Endothelial cell of umbilical vein (primary cell): ENCODE data around the gene FMN2. TPM values are rescaled to one million over a fixed set of nuclear protein-coding genes. Genes with fewer than 3 reads are reported as not detected.

Source experiments
- BruUV-seq: library from RNA; stranded (reverse); fragments of 400-500 nt; replicated peaks from 2 replicates; lab custom pipeline; 2021; lab: Mats Ljungman, UMichigan
- CTCF ChIA-PET: fragments of 300-600, 350-600 bp; sonication (Branson Sonifier 250); formaldehyde crosslinking; loops from one replicate; lab custom pipeline; 2021; ENCODE audit warnings: antibody characterized with exemption, inconsistent platforms; lab: Charles Lee
- POLR2A ChIA-PET: fragments of 300-600, 350-600 bp; sonication (Branson Sonifier 250); formaldehyde crosslinking; loops from one replicate; lab custom pipeline; 2021; ENCODE audit warnings: antibody characterized with exemption, inconsistent platforms; lab: Charles Lee
- DNase-seq: peaks from one replicate; pipeline ENCODE4 v3.0.0-alpha.2; 2011; ENCODE audit warnings: low read depth, low spot score
- FAIRE-seq: peaks from 2 replicates; lab custom pipeline; 2011; peaks lifted over from hg19 to GRCh38; lab: Jason Lieb, UNC
- H2AFZ ChIP-seq: 2 replicates; pipeline ENCODE4 v1.6.0; 2012; ENCODE audit warnings: low read depth, low read length, control low read depth, inconsistent platforms
- H3K27ac ChIP-seq: 2 replicates; pipeline ENCODE4 v1.5.1; 2011; ENCODE audit warnings: low read depth, mild to moderate bottlenecking, control low read depth, low read length, moderate library complexity; ENCODE audit not compliant: insufficient read depth
- H3K27me3 ChIP-seq, 2 experiments: 2 replicates each; pipeline versions ENCODE4 v1.6.0 to v1.6.1; 2011; ENCODE audit warnings: low read length in 2 of 2, mixed read lengths in 1 of 2; ENCODE audit not compliant: control insufficient read depth in 2 of 2, insufficient read depth in 2 of 2
- H3K36me3 ChIP-seq, 2 experiments: 2 replicates in 1 of 2; 3 replicates in 1 of 2; pipeline ENCODE4 v1.5.1; 2011; ENCODE audit warnings: low read length in 2 of 2, mild to moderate bottlenecking in 1 of 2, moderate library complexity in 1 of 2; ENCODE audit not compliant: control insufficient read depth in 2 of 2, insufficient read depth in 2 of 2; ENCODE audit errors: extremely low read depth in 1 of 2
- H3K4me1 ChIP-seq: 3 replicates; pipeline ENCODE4 v1.5.1; 2011; ENCODE audit warnings: mild to moderate bottlenecking, low read length; ENCODE audit not compliant: control insufficient read depth, insufficient read depth; ENCODE audit errors: extremely low read depth
- H3K4me2 ChIP-seq: 2 replicates; pipeline ENCODE4 v1.6.1; 2011; ENCODE audit warnings: low read length, control low read depth, mixed read lengths; ENCODE audit not compliant: insufficient read depth
- H3K4me3 ChIP-seq, 3 experiments: fragments of 200-600 bp in 1 of 3; sonication (generic), shearing (Covaris generic) in 1 of 3; replicated peaks in 1 of 3; 2 replicates each; pipeline ENCODE4 v1.5.1; 2011 to 2016; ENCODE audit warnings: control low read depth in 3 of 3, low read length in 3 of 3, mild to moderate bottlenecking in 2 of 3, inconsistent platforms in 1 of 3, low read depth in 1 of 3, moderate library complexity in 1 of 3; ENCODE audit not compliant: insufficient read depth in 1 of 3
- H3K79me2 ChIP-seq: 2 replicates; pipeline ENCODE4 v1.6.0; 2012; ENCODE audit warnings: low read length, inconsistent platforms; ENCODE audit not compliant: control insufficient read depth, insufficient read depth
- H3K9ac ChIP-seq: replicated peaks from 2 replicates; pipeline ENCODE3; 2011; ENCODE audit warnings: low read length, control low read depth; ENCODE audit not compliant: insufficient read depth; ENCODE audit errors: extremely low read depth
- H3K9me1 ChIP-seq: replicated peaks from 3 replicates; pipeline ENCODE4 v1.6.0; 2011; ENCODE audit warnings: mild to moderate bottlenecking, low read length; ENCODE audit not compliant: control insufficient read depth, insufficient read depth; ENCODE audit errors: extremely low read depth
- H3K9me3 ChIP-seq: replicated peaks from 2 replicates; pipeline ENCODE4 v1.5.1; 2012; ENCODE audit warnings: low read length, inconsistent platforms; ENCODE audit not compliant: control insufficient read depth, insufficient read depth
- H4K20me1 ChIP-seq: replicated peaks from 2 replicates; pipeline ENCODE3; 2011; ENCODE audit warnings: mild to moderate bottlenecking, low read length; ENCODE audit not compliant: control insufficient read depth, insufficient read depth; ENCODE audit errors: extremely low read depth
- CTCF ChIP-seq, 2 donors: IDR thresholded peaks; 1 replicate in 1 of 2; 2 replicates in 1 of 2; pipeline ENCODE4 v1.5.1; 2011; ENCODE audit warnings: low read length in 2 of 2, mild to moderate bottlenecking in 2 of 2, moderate library complexity in 2 of 2, control low read depth in 1 of 2, inconsistent platforms in 1 of 2, low read depth in 1 of 2; ENCODE audit not compliant: insufficient read depth in 1 of 2; ENCODE audit errors: extremely low read depth in 1 of 2
- EZH2 ChIP-seq: IDR thresholded peaks from 2 replicates; pipeline ENCODE4 v1.6.1; 2012; ENCODE audit warnings: borderline replicate concordance, low read depth, mild to moderate bottlenecking, moderate library complexity, low read length, inconsistent platforms; ENCODE audit not compliant: severe bottlenecking
- FOS ChIP-seq: IDR thresholded peaks from 2 replicates; pipeline ENCODE4 v1.6.1; 2011; ENCODE audit warnings: mild to moderate bottlenecking, low read length, moderate library complexity, borderline replicate concordance; ENCODE audit not compliant: insufficient read depth
- GATA2 ChIP-seq: IDR thresholded peaks from 2 replicates; pipeline ENCODE4 v1.7.0; 2011; ENCODE audit warnings: low read depth, mild to moderate bottlenecking, moderate library complexity, mixed read lengths, low read length; ENCODE audit not compliant: insufficient read length, insufficient read depth
- JUN ChIP-seq: IDR thresholded peaks from 2 replicates; pipeline ENCODE4 v1.6.1; 2011; ENCODE audit warnings: borderline replicate concordance, low read depth; ENCODE audit not compliant: insufficient read length, insufficient read depth
- MAX ChIP-seq: IDR thresholded peaks from 2 replicates; pipeline ENCODE4 v1.6.1; 2011; ENCODE audit not compliant: insufficient read depth, insufficient read length
- MYC ChIP-seq: IDR thresholded peaks from one replicate; pipeline ENCODE4 v1.6.1; 2011; ENCODE audit warnings: mild to moderate bottlenecking, low read depth, low read length
- POLR2A ChIP-seq: IDR thresholded peaks from 2 replicates; pipeline ENCODE4 v1.6.1; 2012; ENCODE audit warnings: low read depth, mild to moderate bottlenecking, control low read depth, low read length
- POLR2AphosphoS5 ChIP-seq: IDR thresholded peaks from 2 replicates; pipeline ENCODE4 v1.6.1; 2012; ENCODE audit warnings: low read depth, mild to moderate bottlenecking, control low read depth, low read length, moderate library complexity; ENCODE audit not compliant: insufficient read depth
- dilution Hi-C: fragments of 300-500 bp; cut with MboI; formaldehyde crosslinking; loops from one replicate; pipeline ENCODE4 v1.15.0; 2019; ENCODE audit warnings: low sequenced_read_pairs; ENCODE audit not compliant: extremely low pct_ligation_motif_present
- intact Hi-C: fragments of 100-400 bp; cut with micrococcal nuclease; formaldehyde crosslinking; loops from one replicate; pipeline ENCODE4 v1.10.0; 2022
- polyA plus RNA-seq, 4 experiments: library from polyadenylated mRNA; depleted of rRNA in 3 of 4; stranded (reverse) in 3 of 4; unstranded in 1 of 4; fragments of >200 nt; gene quantifications; 2 replicates each; pipeline versions ENCODE4 v1.2.1 to v1.2.3, GENCODE V29; 2011 to 2012; ENCODE audit warnings: missing spikeins in 1 of 4
- total RNA-seq: library from RNA; stranded (reverse); gene quantifications from 2 replicates; pipeline ENCODE4 v1.2.3, GENCODE V29; 2021

Gene FMN2
- total and polyA plus RNA-seq, 2 donors (not counting 3 experiments of a cell fraction or from before 2014, with no cell fraction given), result not detected

- H3K4me1 ChIP-seq, result no peaks in the 10 kb centered on the region
- TF ChIP-seq MAX (no peak), CTCF (IDR thresholded peaks at IDR 0.05; ENCODE audit: extremely low read depth in 1 of 2, insufficient read depth in 1 of 2, low read depth in 1 of 2, low read length in 2 of 2) (no peak), JUN (no peak), EZH2 (no peak), POLR2A (no peak), FOS (no peak), MYC (no peak), POLR2AphosphoS5 (no peak), GATA2 (no peak)
- no peaks in the 10 kb centered on the region for H3K36me3 ChIP-seq
- CTCF ChIA-PET, result no interaction called here
- no peaks in the 10 kb centered on the region for H3K27me3 ChIP-seq
- intact Hi-C loops, result no loop called here
- no TSS peak for BruUV-seq
- no peak for FAIRE-seq
- H2AFZ ChIP-seq, result no peak overlapping the region
- no peak overlapping the region for H3K4me3 ChIP-seq
- no peak overlapping the region for H3K4me2 ChIP-seq
- H3K9me3 ChIP-seq, result peaks cover 2% of the 10 kb centered on the region
- H3K79me2 ChIP-seq, result no peaks in the 10 kb centered on the region
- H3K9me1 ChIP-seq, result no peaks in the 10 kb centered on the region
- no peak overlapping the region for H3K9ac ChIP-seq
- H4K20me1 ChIP-seq, result no peaks in the 10 kb centered on the region
- POLR2A ChIA-PET, result no interaction called here
- DNase-seq, result no peak
- no peak overlapping the region for H3K27ac ChIP-seq
- dilution Hi-C loops, result no loop called here
Observed at GRCh38 chr1:240515505-240515904, 423.8 kb downstream of the FMN2 start.
